Amygdala (tissue), 56 donors: ENCODE measurements around the gene GGNBP2.

ENCODE experiments used
- DNase-seq, 56 donors: peaks; one replicate each; lab custom pipeline; 2025; lab: John Stamatoyannopoulos, UW

The GGNBP2 gene

GRCh38 chr17:36547776-36548175 is 3.1 kb downstream of the GGNBP2 start:
- DNase-seq = no peak

- DNase-seq = no peak
Measured at GRCh38 chr17:36550491-36551417, 6.0 kb downstream of the GGNBP2 start.

- no peak for DNase-seq
Measured at GRCh38 chr17:36553459-36553858, 8.7 kb downstream of the GGNBP2 start.

GRCh38 chr17:36566081-36566480 is 21.4 kb downstream of the GGNBP2 start:
- DNase-seq = no peak

GRCh38 chr17:36575028-36575427 is 30.3 kb downstream of the GGNBP2 start:
- no peak for DNase-seq

- no peak for DNase-seq
Measured at GRCh38 chr17:36576793-36577192, 32.1 kb downstream of the GGNBP2 start.

GRCh38 chr17:36578671-36579070 is 34.0 kb downstream of the GGNBP2 start:
- DNase-seq = no peak

GRCh38 chr17:36583787-36584186 is 39.1 kb downstream of the GGNBP2 start:
- DNase-seq = no peak

- peak in 1 of 56 donors; percentile 14 for DNase-seq
Measured at GRCh38 chr17:36586138-36586537, 41.4 kb downstream of the GGNBP2 start.

GRCh38 chr17:36590082-36590481 is 45.4 kb downstream of the GGNBP2 start:
- DNase-seq = no peak

- DNase-seq = peak in 51 of 56 donors; percentile 26 to 85 (median 67)
Measured at GRCh38 chr17:36591434-36592315, 47.0 kb downstream of the GGNBP2 start, which contains the start of gene DHRS11. DHRS11 (plus strand) TSS chr17:36591879; CDS start chr17:36592010, 131 bp downstream.

GRCh38 chr17:36592316-36592715 is 47.6 kb downstream of the GGNBP2 start:
- DNase-seq = peak in 8 of 56 donors; percentile 5 to 52 (median 12)

- DNase-seq = no peak
Measured at GRCh38 chr17:36592716-36593321, 48.1 kb downstream of the GGNBP2 start.

GRCh38 chr17:36593656-36594316 is 49.1 kb downstream of the GGNBP2 start:
- no peak for DNase-seq

- no peak for DNase-seq
Measured at GRCh38 chr17:36594626-36595401, 50.1 kb downstream of the GGNBP2 start.

GRCh38 chr17:36597226-36597625 is 52.5 kb downstream of the GGNBP2 start:
- no peak for DNase-seq

- DNase-seq = no peak
Measured at GRCh38 chr17:36597866-36598777, 53.4 kb downstream of the GGNBP2 start.

GRCh38 chr17:36598951-36599401 is 54.3 kb downstream of the GGNBP2 start:
- DNase-seq = no peak
